T-helper 1 cell (primary cell): ENCODE results near the gene INVS.
"Not testable (repeated sequence)": the region's sequence is repeated elsewhere in the genome, so short reads cannot be mapped to it uniquely, and the experiment has no call there.

ENCODE experiments used
- DNase-seq, 5 donors: peaks; one replicate each; pipeline ENCODE4 v3.0.0-alpha.2; 2012 to 2020

The INVS gene

GRCh38 chr9:100083448-100084127 lies 15.5 kb upstream of the INVS start:
- DNase-seq = no peak

GRCh38 chr9:100084128-100084453 lies 15.0 kb upstream of the INVS start:
- DNase-seq = no peak

DNA sequence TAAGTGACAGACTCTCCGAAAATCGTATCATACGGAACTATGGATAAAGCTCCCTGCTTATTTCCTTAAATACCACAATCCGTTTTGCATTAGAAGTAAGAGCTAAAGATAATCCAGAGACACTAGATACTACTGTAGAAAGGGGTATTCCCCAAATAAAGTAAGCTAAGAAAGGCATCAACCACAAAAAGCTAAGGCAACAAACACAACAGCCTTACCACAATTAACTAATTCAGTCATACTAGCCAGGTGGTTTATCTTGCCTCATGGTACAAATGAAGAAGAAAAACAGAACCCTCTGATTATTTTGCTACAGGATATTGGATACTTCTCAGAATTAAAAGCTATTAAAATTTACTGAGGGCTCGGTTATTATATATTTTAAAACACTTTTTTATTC lies 14.3 kb upstream of the INVS start:
- DNase-seq = peak in 1 of 5 donors; percentile 56

- DNase-seq = peak in 1 of 5 donors; percentile 18
Observed at GRCh38 chr9:100086097-100086635, 12.9 kb upstream of the INVS start.

- DNase-seq = no peak
Observed at GRCh38 chr9:100087218-100087617, 11.8 kb upstream of the INVS start.

DNA sequence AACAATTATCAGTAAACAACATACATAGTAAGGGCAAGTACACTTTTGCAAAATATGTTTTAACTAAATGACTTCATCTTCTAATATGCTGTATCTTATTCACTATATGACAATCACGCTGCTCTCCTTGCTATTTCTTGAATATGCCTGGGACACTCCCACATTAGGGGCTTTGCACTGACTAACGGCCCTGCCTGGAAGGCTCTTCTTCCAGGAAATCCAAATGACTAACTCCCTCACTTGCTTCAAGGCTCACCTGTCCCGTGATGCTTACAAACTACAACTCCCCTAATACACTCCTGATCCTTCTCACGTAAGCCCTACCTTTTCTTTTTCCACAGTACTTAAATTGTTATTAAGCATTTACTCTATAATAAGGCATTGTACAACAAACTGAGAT lies 10.8 kb upstream of the INVS start:
- no peak for DNase-seq

- DNase-seq = no peak
Observed at GRCh38 chr9:100090880-100091279, 8.2 kb upstream of the INVS start.

DNA sequence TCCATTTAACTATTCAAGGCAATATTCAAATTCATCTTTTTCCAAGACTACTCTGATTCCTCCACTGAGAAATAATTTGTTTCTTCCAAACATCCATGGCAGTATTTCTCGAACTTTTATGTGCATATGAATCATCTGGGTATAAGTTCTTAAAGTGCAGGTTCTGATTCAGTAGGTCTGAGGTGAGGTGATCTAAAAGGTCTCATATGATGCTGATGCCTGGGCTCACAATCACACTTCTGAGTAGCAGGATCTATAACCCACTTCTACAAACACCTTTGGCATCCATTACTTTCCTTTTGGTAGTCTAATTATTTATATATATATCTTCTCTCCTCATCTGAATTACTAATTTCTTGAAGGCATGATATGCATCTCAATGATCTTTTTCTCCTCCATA lies 7.4 kb upstream of the INVS start:
- no peak for DNase-seq

- no peak for DNase-seq
Observed at GRCh38 chr9:100092066-100092465, 7.0 kb upstream of the INVS start.

DNA sequence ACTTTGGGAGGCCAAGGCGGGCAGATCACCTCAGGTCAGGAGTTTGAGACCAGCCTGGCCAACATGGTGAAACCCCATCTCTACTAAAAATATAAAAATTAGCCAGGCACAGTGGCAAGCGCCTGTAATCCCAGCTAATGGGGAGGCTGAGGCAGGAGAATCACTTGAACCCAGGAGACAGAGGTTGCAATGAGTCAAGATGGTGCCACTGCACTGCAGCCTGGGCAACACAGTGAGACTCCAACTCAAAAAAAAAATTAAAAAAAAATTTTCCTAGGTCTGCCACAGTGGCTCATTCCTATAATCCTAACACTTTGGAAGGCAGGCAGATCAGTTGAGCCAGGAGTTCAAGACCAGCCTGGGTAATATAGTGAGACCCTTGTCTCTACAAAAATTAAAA lies 4.6 kb upstream of the INVS start:
- DNase-seq = not testable (repeated sequence)

GRCh38 chr9:100096378-100096916 lies 2.6 kb upstream of the INVS start:
- no peak for DNase-seq

- DNase-seq = peak; percentile 11 to 28 (median 17)
Observed at GRCh38 chr9:100098046-100098886, 777 bp upstream of the INVS start.

DNA sequence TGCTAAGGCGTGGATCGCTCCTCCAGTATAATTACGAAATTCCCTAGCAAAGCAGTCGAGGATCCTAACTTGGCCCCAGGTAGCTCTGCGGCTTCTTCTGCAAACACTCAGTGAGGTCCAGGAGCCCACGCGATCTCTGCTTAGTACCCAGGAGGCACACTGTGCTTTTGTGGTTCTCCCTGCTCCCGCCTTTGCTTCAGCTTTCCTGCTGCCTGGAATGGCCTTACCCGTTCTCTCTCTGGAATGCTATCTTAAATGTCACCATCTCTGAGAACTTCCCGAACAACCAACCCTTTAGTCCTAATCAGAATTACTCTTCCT lies 639 bp downstream of the INVS start:
- DNase-seq = no peak

GRCh38 chr9:100100146-100100667 lies 1.2 kb downstream of the INVS start:
- DNase-seq = no peak

- no peak for DNase-seq
Observed at GRCh38 chr9:100101608-100102007, 2.6 kb downstream of the INVS start.

DNA sequence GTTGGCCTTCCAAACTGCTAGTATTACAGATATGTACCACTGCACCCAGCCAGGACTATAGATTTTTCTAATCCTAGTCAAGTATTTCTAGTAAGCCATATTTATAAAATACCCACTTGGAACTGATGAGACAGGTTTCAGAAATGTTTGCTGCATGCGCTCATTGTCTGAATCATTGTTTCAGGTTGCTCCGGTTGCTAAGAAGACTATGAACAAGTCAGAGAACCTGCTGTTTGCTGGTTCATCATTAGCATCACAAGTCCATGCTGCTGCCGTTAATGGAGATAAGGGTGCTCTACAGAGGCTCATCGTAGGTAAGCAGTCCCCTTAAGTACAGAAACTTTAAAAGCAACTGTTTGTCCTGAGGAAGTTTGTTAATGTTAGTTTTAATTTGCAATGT lies 5.3 kb downstream of the INVS start:
- no peak for DNase-seq

DNA sequence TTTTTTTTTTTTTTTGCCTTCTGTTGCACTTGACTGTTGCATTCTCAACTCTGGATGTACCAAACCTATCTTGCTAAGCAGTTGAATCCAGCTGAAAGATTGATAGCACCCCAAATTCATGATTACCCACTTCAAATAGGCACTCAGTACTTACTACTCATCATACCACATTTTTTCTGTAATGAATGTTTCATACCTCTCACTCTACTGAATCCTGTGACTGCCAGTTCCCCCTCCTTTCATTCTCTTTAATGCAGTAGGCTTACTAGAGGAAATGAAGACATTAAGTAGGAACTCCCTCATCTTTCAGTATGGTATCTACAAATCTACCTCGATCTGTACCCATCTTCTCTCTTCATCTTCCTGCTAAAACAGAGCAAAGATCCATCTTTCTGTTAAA lies 6.8 kb downstream of the INVS start:
- no peak for DNase-seq

- no peak for DNase-seq
Observed at GRCh38 chr9:100106616-100107015, 7.6 kb downstream of the INVS start.

- DNase-seq = no peak
Observed at GRCh38 chr9:100108559-100108958, 9.5 kb downstream of the INVS start.

DNA sequence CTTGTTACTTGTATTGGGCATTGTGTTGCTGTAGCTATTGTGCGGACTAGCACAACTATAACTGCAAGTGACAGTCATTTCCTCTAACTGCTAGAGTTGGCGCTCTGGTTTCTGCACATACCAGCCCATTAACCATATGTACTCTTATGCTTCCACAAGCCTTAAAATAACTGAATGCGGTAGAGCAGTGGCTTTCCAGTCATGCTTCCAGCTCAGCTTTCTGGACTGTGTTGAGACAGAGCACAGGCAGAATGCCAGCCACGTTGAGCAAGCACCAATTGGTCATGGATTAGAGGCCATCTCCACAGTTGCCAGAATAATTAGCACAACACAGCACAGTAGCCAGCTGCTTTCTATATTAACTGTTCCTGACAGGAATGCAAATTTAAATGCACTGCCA lies 12.2 kb downstream of the INVS start:
- DNase-seq = no peak

- no peak for DNase-seq
Observed at GRCh38 chr9:100112677-100113336, 13.8 kb downstream of the INVS start.

DNA sequence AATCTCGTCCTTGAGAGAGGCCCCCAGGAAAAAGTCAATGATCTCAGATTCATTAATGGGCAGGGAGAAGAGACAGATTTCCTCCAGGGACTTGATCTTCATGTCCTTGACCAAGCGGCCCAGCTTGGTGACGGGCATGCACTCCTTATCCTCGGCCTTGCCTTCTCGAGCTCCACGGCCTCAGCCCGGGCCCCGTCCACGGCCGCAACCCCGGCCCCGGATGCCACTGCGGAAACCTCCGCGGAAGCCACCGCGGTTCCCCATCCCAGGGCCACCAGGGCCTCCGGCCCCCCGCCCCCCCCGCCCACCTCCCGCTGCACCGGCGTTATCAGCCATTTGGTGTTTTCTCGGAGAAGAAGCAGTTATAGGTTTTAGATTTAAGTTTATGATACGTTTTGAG lies 18.3 kb downstream of the INVS start:
- DNase-seq = no peak

DNA sequence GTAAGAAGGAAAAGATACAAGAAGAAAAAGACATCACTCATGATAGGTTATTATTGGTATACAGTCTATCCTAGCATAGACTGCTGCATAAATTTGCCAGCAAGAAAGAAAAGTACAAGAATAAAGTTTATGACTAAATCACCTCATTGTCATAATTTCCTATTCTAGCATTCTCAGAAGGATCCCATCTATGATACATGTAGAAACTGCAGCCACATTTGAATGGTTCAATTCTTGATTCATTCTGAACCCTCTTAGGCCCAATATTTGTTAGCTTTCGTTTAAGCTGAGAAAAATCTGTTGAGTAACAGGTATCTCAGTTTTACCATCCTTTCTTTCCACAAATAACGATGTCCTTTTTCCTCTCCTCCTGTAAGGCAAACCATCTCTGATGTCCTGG lies 21.2 kb downstream of the INVS start:
- DNase-seq = no peak
